CD4-positive, alpha-beta T cell (primary cell): ENCODE measurements around the gene LRRC4B. TPM values are rescaled to one million over a fixed set of nuclear protein-coding genes. Genes with fewer than 3 reads are reported as not detected.
"Not testable (repeated sequence)": the region's sequence is repeated elsewhere in the genome, so short reads cannot be mapped to it uniquely, and the experiment has no call there.

ENCODE experiments used
- ATAC-seq: fragments of 200-7000 bp; cut with Tn5 transposase; one replicate; pipeline ENCODE4 v1.10.0; 2022; ENCODE audit warnings: mild to moderate bottlenecking; ENCODE audit not compliant: poor library complexity
- CTCF ChIA-PET: fragments of 350-600 bp; sonication (Branson Sonifier 250); formaldehyde crosslinking; loops from one replicate; lab custom pipeline; 2021; ENCODE audit warnings: antibody characterized with exemption, inconsistent platforms; lab: Charles Lee
- POLR2A ChIA-PET: fragments of 350-600 bp; sonication (Branson Sonifier 250); formaldehyde crosslinking; loops from one replicate; lab custom pipeline; 2021; ENCODE audit warnings: antibody characterized with exemption, inconsistent platforms; lab: Charles Lee
- DNase-seq, 14 experiments: peaks; one replicate each; pipeline ENCODE4 v3.0.0-alpha.2; 2013 to 2020; ENCODE audit warnings: mixed read lengths in 2 of 14
- H3K27ac ChIP-seq, 2 donors: one replicate each; pipeline versions ENCODE4 v1.5.1 to v1.7.0; 2013; ENCODE audit warnings: low read length in 2 of 2, low read depth in 1 of 2, mild to moderate bottlenecking in 1 of 2
- H3K27me3 ChIP-seq, 2 experiments: 1 replicate in 1 of 2; 2 replicates in 1 of 2; pipeline versions ENCODE4 v1.6.1 to v1.7.0; 2013; ENCODE audit warnings: low read length in 2 of 2, control low read depth in 1 of 2, mild to moderate bottlenecking in 1 of 2, moderate library complexity in 1 of 2; ENCODE audit not compliant: insufficient read depth in 2 of 2, control insufficient read depth in 1 of 2
- H3K36me3 ChIP-seq: one replicate; pipeline ENCODE4 v1.6.1; 2013; ENCODE audit warnings: low read length, control low read depth; ENCODE audit not compliant: insufficient read depth
- H3K4me1 ChIP-seq: one replicate; pipeline ENCODE4 v1.6.1; 2013; ENCODE audit warnings: low read length, control low read depth; ENCODE audit not compliant: insufficient read depth
- H3K4me3 ChIP-seq: one replicate; pipeline ENCODE4 v1.5.1; 2013; ENCODE audit warnings: mild to moderate bottlenecking, low read length, moderate library complexity
- H3K9me3 ChIP-seq, 2 experiments: 1 replicate in 1 of 2; 2 replicates in 1 of 2; pipeline versions ENCODE4 v1.6.1 to v1.7.0; 2013; ENCODE audit warnings: low read length in 2 of 2, mild to moderate bottlenecking in 2 of 2, control low read depth in 1 of 2, moderate library complexity in 1 of 2; ENCODE audit not compliant: control insufficient read depth in 1 of 2, insufficient read depth in 1 of 2
- H3K27ac Mint-ChIP-seq: one replicate; pipeline ENCODE4 v1.8.0; 2020; ENCODE audit warnings: mixed read lengths
- H3K27me3 Mint-ChIP-seq: one replicate; pipeline ENCODE4 v1.8.0; 2021; ENCODE audit warnings: mixed read lengths
- H3K36me3 Mint-ChIP-seq: one replicate; pipeline ENCODE4 v1.8.0; 2021; ENCODE audit warnings: low read depth, mixed read lengths
- H3K4me1 Mint-ChIP-seq: one replicate; pipeline ENCODE4 v1.8.0; 2021; ENCODE audit warnings: low read depth, mixed read lengths
- H3K4me3 Mint-ChIP-seq: one replicate; pipeline ENCODE4 v1.8.0; 2020; ENCODE audit warnings: mild to moderate bottlenecking, mixed read lengths
- H3K9me3 Mint-ChIP-seq: one replicate; pipeline ENCODE4 v1.8.0; 2020; ENCODE audit warnings: mixed read lengths
- CTCF ChIP-seq: fragments of 200-600 bp; IDR thresholded peaks from one replicate; pipeline ENCODE4 v1.8.0; 2022; ENCODE audit warnings: antibody characterized with exemption, mild to moderate bottlenecking
- intact Hi-C, 2 experiments: fragments of 100-400 bp; cut with DNase I in 1 of 2; cut with micrococcal nuclease in 1 of 2; formaldehyde crosslinking; loops; one replicate each; pipeline versions ENCODE4 v1.15.1 to v1.9.0; 2023 to 2025; cut with DNase I, micrococcal nuclease
- total RNA-seq, 174 experiments: library from RNA in 2 of 174; stranded (reverse) in 2 of 174; gene quantifications; one replicate each; pipeline ENCODE4 v1.2.3 and lab custom pipeline; 2021 to 2026

The LRRC4B gene
- total RNA-seq, 2 experiments from 2014 or later, result not detected

- no peak overlapping the region for H3K27ac ChIP-seq
- intact Hi-C loops, result no loop called here
- ATAC-seq (no peak), DNase-seq (no peak)
- H3K27ac Mint-ChIP-seq, result no peak overlapping the region
- H3K4me3 Mint-ChIP-seq, result no peak overlapping the region
- no peaks in the 10 kb centered on the region for H3K36me3 Mint-ChIP-seq
- no peaks in the 10 kb centered on the region for H3K27me3 ChIP-seq
- H3K27me3 Mint-ChIP-seq, result peaks cover 35% of the 10 kb centered on the region
- H3K36me3 ChIP-seq, result no peaks in the 10 kb centered on the region
- ChIA-PET CTCF (no interaction called here), POLR2A (no interaction called here)
- no peaks in the 10 kb centered on the region for H3K9me3 Mint-ChIP-seq
- H3K4me1 Mint-ChIP-seq, result no peaks in the 10 kb centered on the region
- no peak for TF ChIP-seq CTCF
- H3K4me3 ChIP-seq, result no peak overlapping the region
- no peaks in the 10 kb centered on the region for H3K4me1 ChIP-seq
- peaks cover 0 to 6% of the 10 kb centered on the region in 2 experiments for H3K9me3 ChIP-seq
These were observed 12.9 kb upstream of the LRRC4B start for GRCh38 chr19:50580970-50581634.

- Mint-ChIP-seq H3K9me3 (no peaks in the 10 kb centered on the region), H3K36me3 (no peaks in the 10 kb centered on the region), H3K4me3 (no peak overlapping the region), H3K4me1 (no peaks in the 10 kb centered on the region), H3K27me3 (peaks cover 35% of the 10 kb centered on the region), H3K27ac (no peak overlapping the region)
- no peak overlapping the region for H3K27ac ChIP-seq
- H3K27me3 ChIP-seq, result no peaks in the 10 kb centered on the region
- H3K9me3 ChIP-seq, result peaks cover 0 to 6% of the 10 kb centered on the region in 2 experiments
- H3K4me3 ChIP-seq, result no peak overlapping the region
- no peaks in the 10 kb centered on the region for H3K36me3 ChIP-seq
- ChIA-PET POLR2A (no interaction called here), CTCF (no interaction called here)
- DNase-seq (no peak), ATAC-seq (no peak)
- intact Hi-C loops, result no loop called here
- no peak for TF ChIP-seq CTCF
- no peaks in the 10 kb centered on the region for H3K4me1 ChIP-seq
These were observed 12.0 kb upstream of the LRRC4B start for GRCh38 chr19:50580240-50580639.

GRCh38 chr19:50576769-50577168, 8.5 kb upstream of the LRRC4B start:
- H3K27ac Mint-ChIP-seq, H3K27ac ChIP-seq, H3K9me3 Mint-ChIP-seq, H3K36me3 Mint-ChIP-seq, CTCF ChIA-PET, H3K27me3 ChIP-seq, H3K4me3 Mint-ChIP-seq, H3K4me1 ChIP-seq, ATAC-seq, H3K4me1 Mint-ChIP-seq, POLR2A ChIA-PET, H3K9me3 ChIP-seq, H3K36me3 ChIP-seq, H3K4me3 ChIP-seq, intact Hi-C loops, DNase-seq: not testable (repeated sequence)
- H3K27me3 Mint-ChIP-seq, result peaks cover 27% of the 10 kb centered on the region
